Keratinocyte (primary cell): Measurements from ENCODE around the gene HYKK.

Source experiments
- CTCF ChIP-seq, 3 experiments: IDR thresholded peaks in 1 of 3; conservative IDR thresholded peaks in 1 of 3; optimal IDR thresholded peaks in 1 of 3; 2 replicates in 2 of 3; 3 replicates in 1 of 3; pipeline versions ENCODE3 to v1.5.1; 2011; ENCODE audit warnings: low read length in 3 of 3, mild to moderate bottlenecking in 3 of 3, moderate library complexity in 2 of 3, control low read depth in 1 of 3, inconsistent platforms in 1 of 3; ENCODE audit not compliant: insufficient read depth in 2 of 3; ENCODE audit errors: extremely low read depth in 1 of 3
- EZH2 ChIP-seq: IDR thresholded peaks from one replicate; pipeline ENCODE4 v1.6.1; 2012; ENCODE audit warnings: inconsistent platforms, mild to moderate bottlenecking, low read length, moderate library complexity

DNA sequence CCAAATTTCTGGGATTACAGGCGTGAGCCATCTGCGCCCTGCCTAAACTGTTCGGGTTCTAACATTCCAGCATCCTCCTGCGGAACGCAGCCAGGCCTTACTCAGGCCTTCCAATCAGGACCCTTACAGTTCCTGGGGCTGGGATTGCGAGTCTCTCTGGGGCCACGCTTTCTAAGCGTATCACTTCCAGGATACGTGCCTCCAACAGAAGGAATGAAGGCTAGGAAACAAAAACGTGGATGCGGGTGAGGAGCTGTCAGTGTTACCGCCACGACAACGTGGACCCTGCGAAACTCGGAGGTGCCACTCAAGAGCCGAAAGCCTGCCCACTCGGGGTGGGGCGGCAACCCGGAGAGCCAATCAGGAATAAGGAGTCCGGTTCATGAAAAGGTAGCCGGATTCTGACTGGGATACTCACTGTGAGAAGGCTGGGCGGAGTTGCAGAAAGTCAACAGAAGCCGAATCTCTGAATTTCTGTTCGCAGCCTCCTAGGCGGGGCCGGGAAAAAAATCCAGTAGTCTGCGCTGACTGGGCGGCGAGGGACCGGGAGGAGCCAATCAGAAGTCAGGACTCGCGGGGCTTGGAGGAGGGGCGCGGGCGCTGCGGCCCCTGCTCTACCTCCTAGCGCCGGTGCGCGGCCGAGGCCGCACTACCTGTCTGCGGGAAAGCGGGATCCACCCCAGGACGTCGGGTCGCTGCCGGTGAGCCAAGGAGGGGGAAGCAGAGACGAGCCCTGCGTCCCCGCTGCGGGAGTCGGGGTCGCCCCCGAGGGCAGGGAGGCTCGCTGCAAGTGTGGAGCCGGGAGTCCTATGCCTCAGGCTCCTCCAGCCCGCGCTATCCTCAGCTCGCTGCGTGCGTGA is at the start of gene HYKK:
- TF ChIP-seq CTCF (optimal IDR thresholded peaks at IDR 0.05 in 1 of 3, IDR thresholded peaks at IDR 0.05 in 1 of 3, conservative IDR thresholded peaks at IDR 0.05 in 1 of 3; ENCODE audit: extremely low read depth in 1 of 3, insufficient read depth in 2 of 3, low read length in 3 of 3) (peak in 1 of 3 experiments; percentile 41), EZH2 (no peak)
